C1 segment of cervical spinal cord (tissue), 14 donors: ENCODE results near the gene HP.
A peak's percentile ranks its signal among the peaks of the same experiment; 100 is the strongest.
"Not testable (repeated sequence)": the region's sequence is repeated elsewhere in the genome, so short reads cannot be mapped to it uniquely, and the experiment has no call there.

Experiments
- DNase-seq, 14 donors: peaks; one replicate each; lab custom pipeline; 2025; lab: John Stamatoyannopoulos, UW

Gene HP

GRCh38 chr16:72054254-72054847, at the start of gene HP:
HP (plus strand) TSS chr16:72054505; CDS start chr16:72054653, 148 bp downstream.
- not testable (repeated sequence) for DNase-seq

- not testable (repeated sequence) for DNase-seq
Observed at GRCh38 chr16:72008065-72008423, 46.3 kb upstream of the HP start.

GRCh38 chr16:72008424-72009216, 45.7 kb upstream of the HP start, which contains the start of gene DHODH:
DHODH (plus strand) TSS chr16:72008744; CDS start chr16:72008765, 21 bp downstream.
- DNase-seq: peak; percentile 53 to 98 (median 96)

GRCh38 chr16:72009779-72010178, 44.5 kb upstream of the HP start:
- DNase-seq: no peak

GRCh38 chr16:72012607-72013006, 41.7 kb upstream of the HP start:
- no peak for DNase-seq

GRCh38 chr16:72013389-72013788, 40.9 kb upstream of the HP start:
- DNase-seq: no peak

- no peak for DNase-seq
Observed at GRCh38 chr16:72013888-72014581, 40.3 kb upstream of the HP start.

- DNase-seq: no peak
Observed at GRCh38 chr16:72014675-72015074, 39.6 kb upstream of the HP start.

- DNase-seq: no peak
Observed at GRCh38 chr16:72015124-72015523, 39.2 kb upstream of the HP start.

- no peak for DNase-seq
Observed at GRCh38 chr16:72018470-72018869, 35.8 kb upstream of the HP start.

- no peak for DNase-seq
Observed at GRCh38 chr16:72021043-72021442, 33.3 kb upstream of the HP start.

GRCh38 chr16:72022127-72022526, 32.2 kb upstream of the HP start:
- no peak for DNase-seq

GRCh38 chr16:72023962-72024361, 30.3 kb upstream of the HP start:
- no peak for DNase-seq

GRCh38 chr16:72024862-72025382, 29.4 kb upstream of the HP start:
- no peak for DNase-seq

GRCh38 chr16:72025404-72026114, 28.7 kb upstream of the HP start:
- DNase-seq: peak in 10 of 14 donors; percentile 17 to 79 (median 36)

GRCh38 chr16:72027669-72028378, 26.5 kb upstream of the HP start:
- DNase-seq: no peak

- DNase-seq: no peak
Observed at GRCh38 chr16:72029567-72030271, 24.6 kb upstream of the HP start.

GRCh38 chr16:72033437-72033836, 20.9 kb upstream of the HP start:
- no peak for DNase-seq

GRCh38 chr16:72036098-72036497, 18.2 kb upstream of the HP start:
- DNase-seq: no peak

GRCh38 chr16:72042157-72042660, 12.1 kb upstream of the HP start:
- peak in 7 of 14 donors; percentile 5 to 66 (median 26) for DNase-seq
